MM.1S (cell line): ENCODE measurements around the gene BEX3.

Experiments used
- EZH2 ChIP-seq: fragments of 300-600 bp; sonication (generic); optimal IDR thresholded peaks from 2 replicates; pipeline ENCODE3; 2017; ENCODE audit warnings: low read depth, mild to moderate bottlenecking, antibody characterized with exemption, low read length, mixed read lengths
- EZH2phosphoT487 ChIP-seq: fragments of 300-600 bp; sonication (generic); IDR thresholded peaks from 2 replicates; pipeline ENCODE4 v1.6.1; 2018; ENCODE audit warnings: antibody characterized with exemption, low read length
- TF ChIP-seq, protein P1 (sequence below): fragments of 300-600 bp; sonication (generic); IDR thresholded peaks from 2 replicates; pipeline ENCODE4 v1.5.1; 2016; ENCODE audit warnings: antibody characterized with exemption, low read length, mixed read lengths

DNA sequence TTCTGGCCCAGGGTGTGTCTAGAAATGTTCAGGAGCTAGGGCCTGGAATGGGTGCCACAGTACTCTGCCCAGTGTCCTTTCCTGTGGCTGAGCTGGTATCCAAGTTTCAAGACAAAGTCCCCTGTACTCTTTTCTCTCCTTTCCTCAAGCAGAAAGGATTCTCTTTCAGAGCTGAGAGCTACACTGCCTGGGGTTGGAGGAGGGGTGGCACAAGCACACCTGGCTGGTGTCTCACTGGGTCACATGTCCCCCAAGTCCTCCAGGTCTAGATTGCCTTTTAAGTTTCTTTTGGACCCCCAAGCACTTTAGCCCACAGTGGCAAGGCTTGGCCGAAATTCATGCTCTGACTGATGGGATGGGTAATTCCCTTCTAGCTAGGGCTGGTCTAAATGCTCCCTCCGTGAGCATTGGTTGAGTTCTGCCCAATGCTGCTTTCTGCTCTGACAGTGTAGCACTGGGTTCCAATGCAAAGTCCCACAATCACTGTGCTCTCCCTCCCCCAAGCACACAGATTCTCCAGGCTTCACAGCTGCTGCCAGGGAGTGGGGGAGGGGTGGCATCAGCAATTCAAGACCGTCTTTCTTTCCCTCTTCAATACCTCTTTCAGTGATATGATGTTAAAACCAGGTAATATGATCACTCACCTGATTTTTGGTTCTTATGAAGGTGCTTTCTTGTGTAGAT is 47.8 kb downstream of the BEX3 start:
- TF ChIP-seq, protein P1, sequence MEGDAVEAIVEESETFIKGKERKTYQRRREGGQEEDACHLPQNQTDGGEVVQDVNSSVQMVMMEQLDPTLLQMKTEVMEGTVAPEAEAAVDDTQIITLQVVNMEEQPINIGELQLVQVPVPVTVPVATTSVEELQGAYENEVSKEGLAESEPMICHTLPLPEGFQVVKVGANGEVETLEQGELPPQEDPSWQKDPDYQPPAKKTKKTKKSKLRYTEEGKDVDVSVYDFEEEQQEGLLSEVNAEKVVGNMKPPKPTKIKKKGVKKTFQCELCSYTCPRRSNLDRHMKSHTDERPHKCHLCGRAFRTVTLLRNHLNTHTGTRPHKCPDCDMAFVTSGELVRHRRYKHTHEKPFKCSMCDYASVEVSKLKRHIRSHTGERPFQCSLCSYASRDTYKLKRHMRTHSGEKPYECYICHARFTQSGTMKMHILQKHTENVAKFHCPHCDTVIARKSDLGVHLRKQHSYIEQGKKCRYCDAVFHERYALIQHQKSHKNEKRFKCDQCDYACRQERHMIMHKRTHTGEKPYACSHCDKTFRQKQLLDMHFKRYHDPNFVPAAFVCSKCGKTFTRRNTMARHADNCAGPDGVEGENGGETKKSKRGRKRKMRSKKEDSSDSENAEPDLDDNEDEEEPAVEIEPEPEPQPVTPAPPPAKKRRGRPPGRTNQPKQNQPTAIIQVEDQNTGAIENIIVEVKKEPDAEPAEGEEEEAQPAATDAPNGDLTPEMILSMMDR, result no peak
- TF ChIP-seq EZH2, result no peak
- TF ChIP-seq EZH2phosphoT487, result no peak
